Spinal cord (tissue), 10 donors: ENCODE results near the gene ZNF319. TPM values are rescaled to one million over a fixed set of nuclear protein-coding genes. Genes with fewer than 3 reads are reported as not detected.

ENCODE experiments used
- DNase-seq, 6 donors: peaks; one replicate each; pipeline versions ENCODE4 v3.0.0 to v3.0.0-alpha.2; 2013 to 2015; ENCODE audit warnings: low spot score in 6 of 6, low read depth in 4 of 6
- H3K27ac ChIP-seq: one replicate; pipeline ENCODE4 v1.5.1; 2013; ENCODE audit warnings: low read depth, low read length, control low read depth
- H3K27me3 ChIP-seq: one replicate; pipeline ENCODE4 v1.6.1; 2013; ENCODE audit warnings: low read length; ENCODE audit not compliant: control insufficient read depth, insufficient read depth
- H3K36me3 ChIP-seq: one replicate; pipeline ENCODE4 v1.6.1; 2013; ENCODE audit warnings: low read length; ENCODE audit not compliant: control insufficient read depth, insufficient read depth
- H3K4me1 ChIP-seq: one replicate; pipeline ENCODE4 v1.6.1; 2013; ENCODE audit warnings: low read length; ENCODE audit not compliant: control insufficient read depth, insufficient read depth
- H3K4me3 ChIP-seq: one replicate; pipeline ENCODE4 v1.5.1; 2013; ENCODE audit warnings: low read depth, low read length, control low read depth
- H3K9me3 ChIP-seq: one replicate; pipeline ENCODE4 v1.6.1; 2013; ENCODE audit warnings: low read length; ENCODE audit not compliant: control insufficient read depth, insufficient read depth
- WGBS: methylation state at CpG from one replicate; pipeline ENCODE4 v1.1.5; 2013; ENCODE audit warnings: missing lambda C conversion rate; ENCODE audit not compliant: insufficient coverage; 5-methylcytosine and 5-hydroxymethylcytosine counted together
- polyA plus RNA-seq, 2 donors: library from polyadenylated mRNA; unstranded; fragments of 120-200 nt; gene quantifications; one replicate each; pipeline ENCODE4 v1.2.1, GENCODE V29; 2013; ENCODE audit not compliant: insufficient read length in 2 of 2
- total RNA-seq, 2 donors: library from RNA; depleted of rRNA in 1 of 2; stranded (reverse); fragments of 120-200 nt in 1 of 2; fragments of >200 nt in 1 of 2; gene quantifications; one replicate each; pipeline versions ENCODE4 v1.2.3 to v1.2.4, GENCODE V29; 2013 to 2014
- donor health status: healthy.

Gene ZNF319
- total and polyA plus RNA-seq, 4 donors, result 3.7 to 18.1 (median 10.8) TPM

- H3K4me1 ChIP-seq, result peaks cover 89% of the 10 kb centered on the region
Measured at GRCh38 chr16:58029410-58029809, 28.9 kb upstream of the ZNF319 start.

GRCh38 chr16:58028541-58029070, 28.1 kb upstream of the ZNF319 start:
- Histone ChIP-seq H3K9me3 (no peaks in the 10 kb centered on the region), H3K4me1 (peaks cover 87% of the 10 kb centered on the region), H3K36me3 (peaks cover 15% of the 10 kb centered on the region), H3K27ac (no peak overlapping the region), H3K27me3 (peaks cover 3% of the 10 kb centered on the region), H3K4me3 (no peak overlapping the region)
- WGBS, result 66% methylated on average over 6 of the region's 6 CpGs
- DNase-seq, result no peak

More at GRCh38 chr16:58029410-58029809, 28.9 kb upstream of the ZNF319 start:
- Histone ChIP-seq H3K9me3 (no peaks in the 10 kb centered on the region), H3K36me3 (peaks cover 15% of the 10 kb centered on the region), H3K27me3 (peaks cover 2% of the 10 kb centered on the region), H3K27ac (no peak overlapping the region), H3K4me3 (no peak overlapping the region)
- DNase-seq, result no peak
- WGBS, result 78% methylated on average over 1 of the region's 2 CpGs

GRCh38 chr16:58027916-58028455, 27.5 kb upstream of the ZNF319 start:
- H3K4me3 ChIP-seq, result peak overlapping the region; percentile 78
- peaks cover 87% of the 10 kb centered on the region for H3K4me1 ChIP-seq
- H3K27ac ChIP-seq, result peak overlapping the region; percentile 63
- H3K9me3 ChIP-seq, result no peaks in the 10 kb centered on the region
- peaks cover 15% of the 10 kb centered on the region for H3K36me3 ChIP-seq
- no peak for DNase-seq
- H3K27me3 ChIP-seq, result peaks cover 3% of the 10 kb centered on the region
- 87% methylated on average over 6 of the region's 8 CpGs for WGBS

GRCh38 chr16:58027161-58027915, 26.9 kb upstream of the ZNF319 start:
- peak overlapping the region; percentile 78 for H3K4me3 ChIP-seq
- 2% methylated on average over 36 of the region's 43 CpGs for WGBS
- peaks cover 3% of the 10 kb centered on the region for H3K27me3 ChIP-seq
- no peak for DNase-seq
- H3K4me1 ChIP-seq, result peaks cover 87% of the 10 kb centered on the region
- no peaks in the 10 kb centered on the region for H3K9me3 ChIP-seq
- H3K36me3 ChIP-seq, result peaks cover 15% of the 10 kb centered on the region
- peak overlapping the region; percentile 63 for H3K27ac ChIP-seq

GRCh38 chr16:58026705-58027160, 26.3 kb upstream of the ZNF319 start:
- Histone ChIP-seq H3K4me3 (peak overlapping the region; percentile 78), H3K4me1 (peaks cover 87% of the 10 kb centered on the region), H3K27ac (peak overlapping the region; percentile 63), H3K27me3 (peaks cover 3% of the 10 kb centered on the region), H3K36me3 (peaks cover 18% of the 10 kb centered on the region), H3K9me3 (no peaks in the 10 kb centered on the region)
- 0% methylated on average over 38 of the region's 38 CpGs for WGBS
- DNase-seq, result peak in 3 of 6 donors; percentile 23 to 84 (median 70)

- 0% methylated on average over 65 of the region's 65 CpGs for WGBS
Measured at GRCh38 chr16:58026139-58026704, 25.8 kb upstream of the ZNF319 start.

GRCh38 chr16:58025351-58026138, 25.1 kb upstream of the ZNF319 start, which contains the start of gene MMP15:
TSS of gene MMP15 (plus strand) at chr16:58025754. CDS start at chr16:58026351, 597 bp downstream.
- peak in 4 of 6 donors; percentile 38 to 92 (median 70) for DNase-seq
- peaks cover 88% of the 10 kb centered on the region for H3K4me1 ChIP-seq
- peaks cover 3% of the 10 kb centered on the region for H3K27me3 ChIP-seq
- no peaks in the 10 kb centered on the region for H3K9me3 ChIP-seq
- peaks cover 17% of the 10 kb centered on the region for H3K36me3 ChIP-seq
- peak within 1 kb of the TSS; percentile 78 for H3K4me3 ChIP-seq
- peak within 1 kb of the TSS; percentile 63 for H3K27ac ChIP-seq
- 0% methylated on average over 83 of the region's 90 CpGs for WGBS

More at GRCh38 chr16:58026139-58026704, 25.8 kb upstream of the ZNF319 start:
- peak in 3 of 6 donors; percentile 45 to 83 (median 70) for DNase-seq
- peaks cover 16% of the 10 kb centered on the region for H3K36me3 ChIP-seq
- peak overlapping the region; percentile 78 for H3K4me3 ChIP-seq
- H3K4me1 ChIP-seq, result peaks cover 86% of the 10 kb centered on the region
- peak overlapping the region; percentile 63 for H3K27ac ChIP-seq
- H3K27me3 ChIP-seq, result peaks cover 3% of the 10 kb centered on the region
- no peaks in the 10 kb centered on the region for H3K9me3 ChIP-seq

- WGBS, result 11% methylated on average over 56 of the region's 57 CpGs
- Histone ChIP-seq H3K27ac (peak overlapping the region; percentile 25), H3K27me3 (peaks cover 3% of the 10 kb centered on the region), H3K36me3 (peaks cover 21% of the 10 kb centered on the region), H3K4me1 (peaks cover 87% of the 10 kb centered on the region), H3K9me3 (no peaks in the 10 kb centered on the region), H3K4me3 (peak overlapping the region; percentile 78)
- no peak for DNase-seq
Measured at GRCh38 chr16:58024486-58025350, 24.2 kb upstream of the ZNF319 start.
